HCT116 (cell line): ENCODE data around the gene LPA.

Experiments
- CTCF ChIP-seq, 3 experiments: fragments of 200-600 bp in 1 of 3; sonication (generic) in 1 of 3; IDR thresholded peaks in 2 of 3; conservative IDR thresholded peaks in 1 of 3; 2 replicates each; pipeline ENCODE4 v1.5.1; 2012 to 2017; ENCODE audit warnings: low read depth in 2 of 3, low read length in 2 of 3, antibody characterized with exemption in 1 of 3, borderline replicate concordance in 1 of 3, control low read depth in 1 of 3, mild to moderate bottlenecking in 1 of 3, mixed read lengths in 1 of 3, mixed run types in 1 of 3, moderate library complexity in 1 of 3; ENCODE audit not compliant: insufficient read depth in 1 of 3
- EGR1 ChIP-seq: IDR thresholded peaks from 2 replicates; pipeline ENCODE4 v1.6.1; 2012; ENCODE audit warnings: low read depth
- EZH2 ChIP-seq: fragments of 200-600 bp; sonication (generic); IDR thresholded peaks from 2 replicates; pipeline ENCODE4 v1.6.1; 2017; ENCODE audit warnings: antibody characterized with exemption, mixed run types
- FOSL1 ChIP-seq: IDR thresholded peaks from 2 replicates; pipeline ENCODE4 v1.6.1; 2012; ENCODE audit warnings: low read depth
- JUND ChIP-seq: IDR thresholded peaks from 2 replicates; pipeline ENCODE4 v1.6.1; 2012
- MAX ChIP-seq: IDR thresholded peaks from 2 replicates; pipeline ENCODE4 v1.6.1; 2012
- POLR2A ChIP-seq: IDR thresholded peaks from 2 replicates; pipeline ENCODE4 v1.7.0; 2011; ENCODE audit warnings: borderline replicate concordance; ENCODE audit not compliant: insufficient read depth, insufficient read length; ENCODE audit errors: extremely low read depth
- POLR2AphosphoS5 ChIP-seq: IDR thresholded peaks from 2 replicates; pipeline ENCODE4 v1.6.1; 2011; ENCODE audit warnings: mild to moderate bottlenecking, low read depth, low read length, moderate library complexity
- REST ChIP-seq: IDR thresholded peaks from 2 replicates; pipeline ENCODE4 v1.6.1; 2012; ENCODE audit warnings: low read depth
- SRF ChIP-seq: IDR thresholded peaks from 2 replicates; pipeline ENCODE4 v1.6.1; 2012; ENCODE audit warnings: low read depth
- TF ChIP-seq, protein P1 (sequence below): IDR thresholded peaks from 2 replicates; pipeline ENCODE4 v1.6.1; 2011; ENCODE audit warnings: mild to moderate bottlenecking, low read length, moderate library complexity; ENCODE audit not compliant: insufficient replicate concordance; ENCODE audit errors: extremely low read depth

DNA sequence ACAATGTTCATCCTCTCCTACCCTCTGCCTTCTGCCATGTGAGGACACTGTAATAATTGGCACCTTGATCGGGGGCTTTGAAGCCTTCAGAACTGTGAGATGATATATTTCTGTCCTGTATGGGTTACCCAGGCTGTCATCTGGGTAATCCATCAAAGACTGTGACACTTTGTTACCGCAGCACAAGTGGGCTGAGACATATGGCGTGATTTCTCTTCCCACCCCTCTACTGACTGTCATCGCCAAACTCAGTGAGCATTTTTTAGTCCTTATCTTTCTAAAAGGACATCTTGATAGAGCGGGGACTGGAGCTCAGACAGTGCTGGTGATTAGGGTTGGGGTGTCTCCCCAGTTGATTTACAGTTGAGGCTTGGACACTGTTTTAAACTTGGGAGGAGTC lies 27.5 kb upstream of the LPA start:
- no peak for TF ChIP-seq CTCF (IDR thresholded peaks at IDR 0.05 in 2 of 3, conservative IDR thresholded peaks at IDR 0.05 in 1 of 3; ENCODE audit: borderline replicate concordance in 1 of 3, insufficient read depth in 1 of 3, low read depth in 2 of 3, low read length in 2 of 3)
- no peak for TF ChIP-seq JUND
- no peak for TF ChIP-seq POLR2A
- no peak for TF ChIP-seq REST
- no peak for TF ChIP-seq POLR2AphosphoS5
- TF ChIP-seq EGR1: no peak
- no peak for TF ChIP-seq FOSL1
- TF ChIP-seq SRF: no peak
- TF ChIP-seq EZH2: no peak
- TF ChIP-seq, protein P1, sequence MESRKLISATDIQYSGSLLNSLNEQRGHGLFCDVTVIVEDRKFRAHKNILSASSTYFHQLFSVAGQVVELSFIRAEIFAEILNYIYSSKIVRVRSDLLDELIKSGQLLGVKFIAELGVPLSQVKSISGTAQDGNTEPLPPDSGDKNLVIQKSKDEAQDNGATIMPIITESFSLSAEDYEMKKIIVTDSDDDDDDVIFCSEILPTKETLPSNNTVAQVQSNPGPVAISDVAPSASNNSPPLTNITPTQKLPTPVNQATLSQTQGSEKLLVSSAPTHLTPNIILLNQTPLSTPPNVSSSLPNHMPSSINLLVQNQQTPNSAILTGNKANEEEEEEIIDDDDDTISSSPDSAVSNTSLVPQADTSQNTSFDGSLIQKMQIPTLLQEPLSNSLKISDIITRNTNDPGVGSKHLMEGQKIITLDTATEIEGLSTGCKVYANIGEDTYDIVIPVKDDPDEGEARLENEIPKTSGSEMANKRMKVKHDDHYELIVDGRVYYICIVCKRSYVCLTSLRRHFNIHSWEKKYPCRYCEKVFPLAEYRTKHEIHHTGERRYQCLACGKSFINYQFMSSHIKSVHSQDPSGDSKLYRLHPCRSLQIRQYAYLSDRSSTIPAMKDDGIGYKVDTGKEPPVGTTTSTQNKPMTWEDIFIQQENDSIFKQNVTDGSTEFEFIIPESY: no peak
- TF ChIP-seq MAX: no peak
